CD4-positive, alpha-beta T cell (primary cell): ENCODE data around the gene DPP4. TPM values are rescaled to one million over a fixed set of nuclear protein-coding genes. Genes with fewer than 3 reads are reported as not detected.

Source experiments
- ATAC-seq: fragments of 200-7000 bp; cut with Tn5 transposase; one replicate; pipeline ENCODE4 v1.10.0; 2022; ENCODE audit warnings: mild to moderate bottlenecking; ENCODE audit not compliant: poor library complexity
- CTCF ChIA-PET: fragments of 350-600 bp; sonication (Branson Sonifier 250); formaldehyde crosslinking; loops from one replicate; lab custom pipeline; 2021; ENCODE audit warnings: antibody characterized with exemption, inconsistent platforms; lab: Charles Lee
- POLR2A ChIA-PET: fragments of 350-600 bp; sonication (Branson Sonifier 250); formaldehyde crosslinking; loops from one replicate; lab custom pipeline; 2021; ENCODE audit warnings: antibody characterized with exemption, inconsistent platforms; lab: Charles Lee
- DNase-seq, 14 experiments: peaks; one replicate each; pipeline ENCODE4 v3.0.0-alpha.2; 2013 to 2020; ENCODE audit warnings: mixed read lengths in 2 of 14
- H3K27ac ChIP-seq, 2 donors: one replicate each; pipeline versions ENCODE4 v1.5.1 to v1.7.0; 2013; ENCODE audit warnings: low read length in 2 of 2, low read depth in 1 of 2, mild to moderate bottlenecking in 1 of 2
- H3K27me3 ChIP-seq, 2 experiments: 1 replicate in 1 of 2; 2 replicates in 1 of 2; pipeline versions ENCODE4 v1.6.1 to v1.7.0; 2013; ENCODE audit warnings: low read length in 2 of 2, control low read depth in 1 of 2, mild to moderate bottlenecking in 1 of 2, moderate library complexity in 1 of 2; ENCODE audit not compliant: insufficient read depth in 2 of 2, control insufficient read depth in 1 of 2
- H3K36me3 ChIP-seq: one replicate; pipeline ENCODE4 v1.6.1; 2013; ENCODE audit warnings: low read length, control low read depth; ENCODE audit not compliant: insufficient read depth
- H3K4me1 ChIP-seq: one replicate; pipeline ENCODE4 v1.6.1; 2013; ENCODE audit warnings: low read length, control low read depth; ENCODE audit not compliant: insufficient read depth
- H3K4me3 ChIP-seq: one replicate; pipeline ENCODE4 v1.5.1; 2013; ENCODE audit warnings: mild to moderate bottlenecking, low read length, moderate library complexity
- H3K9me3 ChIP-seq, 2 experiments: 1 replicate in 1 of 2; 2 replicates in 1 of 2; pipeline versions ENCODE4 v1.6.1 to v1.7.0; 2013; ENCODE audit warnings: low read length in 2 of 2, mild to moderate bottlenecking in 2 of 2, control low read depth in 1 of 2, moderate library complexity in 1 of 2; ENCODE audit not compliant: control insufficient read depth in 1 of 2, insufficient read depth in 1 of 2
- H3K27ac Mint-ChIP-seq: one replicate; pipeline ENCODE4 v1.8.0; 2020; ENCODE audit warnings: mixed read lengths
- H3K27me3 Mint-ChIP-seq: one replicate; pipeline ENCODE4 v1.8.0; 2021; ENCODE audit warnings: mixed read lengths
- H3K36me3 Mint-ChIP-seq: one replicate; pipeline ENCODE4 v1.8.0; 2021; ENCODE audit warnings: low read depth, mixed read lengths
- H3K4me1 Mint-ChIP-seq: one replicate; pipeline ENCODE4 v1.8.0; 2021; ENCODE audit warnings: low read depth, mixed read lengths
- H3K4me3 Mint-ChIP-seq: one replicate; pipeline ENCODE4 v1.8.0; 2020; ENCODE audit warnings: mild to moderate bottlenecking, mixed read lengths
- H3K9me3 Mint-ChIP-seq: one replicate; pipeline ENCODE4 v1.8.0; 2020; ENCODE audit warnings: mixed read lengths
- intact Hi-C, 2 experiments: fragments of 100-400 bp; cut with DNase I in 1 of 2; cut with micrococcal nuclease in 1 of 2; formaldehyde crosslinking; loops; one replicate each; pipeline versions ENCODE4 v1.15.1 to v1.9.0; 2023 to 2025; cut with DNase I, micrococcal nuclease
- total RNA-seq, 174 experiments: library from RNA in 2 of 174; stranded (reverse) in 2 of 174; gene quantifications; one replicate each; pipeline ENCODE4 v1.2.3 and lab custom pipeline; 2021 to 2026
- TF ChIP-seq, protein P1 (sequence below): fragments of 200-600 bp; IDR thresholded peaks from one replicate; pipeline ENCODE4 v1.8.0; 2022; ENCODE audit warnings: antibody characterized with exemption, mild to moderate bottlenecking

The DPP4 gene
- total RNA-seq, 2 experiments from 2014 or later: 15.5 to 16.7 TPM

DNA sequence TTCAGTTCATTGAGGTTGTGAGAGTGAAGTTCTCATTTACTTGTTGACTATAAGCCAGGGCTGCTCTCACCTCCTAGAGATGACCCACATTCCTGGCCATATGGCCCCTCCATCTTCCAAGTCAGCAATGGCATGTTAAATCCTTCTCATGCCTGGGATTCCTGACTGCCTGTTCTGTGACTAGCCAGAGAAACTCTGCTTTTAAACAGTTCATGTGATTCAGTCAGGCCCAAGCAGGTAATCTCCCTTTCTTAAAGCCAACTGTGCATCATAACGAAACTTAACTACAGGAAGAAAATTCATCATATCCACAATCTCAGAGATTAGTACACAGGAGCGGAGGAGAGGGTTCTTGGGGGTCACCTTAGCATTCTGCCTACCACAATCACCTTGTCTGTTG is 11.5 kb downstream of the DPP4 start:
- Histone ChIP-seq H3K4me1 (peaks cover 36% of the 10 kb centered on the region), H3K27ac (peak overlapping the region in 1 of 2 donors; percentile 80), H3K36me3 (peaks cover 4% of the 10 kb centered on the region), H3K4me3 (no peak overlapping the region), H3K27me3 (no peaks in the 10 kb centered on the region), H3K9me3 (no peaks in the 10 kb centered on the region)
- H3K4me3 Mint-ChIP-seq: peak overlapping the region; percentile 62
- peaks cover 12% of the 10 kb centered on the region for H3K36me3 Mint-ChIP-seq
- CTCF ChIA-PET: no interaction called here
- H3K9me3 Mint-ChIP-seq: no peaks in the 10 kb centered on the region
- peak overlapping the region; percentile 90 for H3K27ac Mint-ChIP-seq
- DNase-seq (peak in 2 of 14 experiments; percentile 12 to 23), ATAC-seq (no peak)
- no peaks in the 10 kb centered on the region for H3K27me3 Mint-ChIP-seq
- H3K4me1 Mint-ChIP-seq: peaks cover 82% of the 10 kb centered on the region
- POLR2A ChIA-PET: interaction anchor here (2.6 to 6.5 kb wide), 2 partner anchors 10 to 51 kb away, joined by 13 to 37 read pairs; partner anchors contain the start of gene DPP4
- intact Hi-C loops: no loop called here
- TF ChIP-seq, protein P1, sequence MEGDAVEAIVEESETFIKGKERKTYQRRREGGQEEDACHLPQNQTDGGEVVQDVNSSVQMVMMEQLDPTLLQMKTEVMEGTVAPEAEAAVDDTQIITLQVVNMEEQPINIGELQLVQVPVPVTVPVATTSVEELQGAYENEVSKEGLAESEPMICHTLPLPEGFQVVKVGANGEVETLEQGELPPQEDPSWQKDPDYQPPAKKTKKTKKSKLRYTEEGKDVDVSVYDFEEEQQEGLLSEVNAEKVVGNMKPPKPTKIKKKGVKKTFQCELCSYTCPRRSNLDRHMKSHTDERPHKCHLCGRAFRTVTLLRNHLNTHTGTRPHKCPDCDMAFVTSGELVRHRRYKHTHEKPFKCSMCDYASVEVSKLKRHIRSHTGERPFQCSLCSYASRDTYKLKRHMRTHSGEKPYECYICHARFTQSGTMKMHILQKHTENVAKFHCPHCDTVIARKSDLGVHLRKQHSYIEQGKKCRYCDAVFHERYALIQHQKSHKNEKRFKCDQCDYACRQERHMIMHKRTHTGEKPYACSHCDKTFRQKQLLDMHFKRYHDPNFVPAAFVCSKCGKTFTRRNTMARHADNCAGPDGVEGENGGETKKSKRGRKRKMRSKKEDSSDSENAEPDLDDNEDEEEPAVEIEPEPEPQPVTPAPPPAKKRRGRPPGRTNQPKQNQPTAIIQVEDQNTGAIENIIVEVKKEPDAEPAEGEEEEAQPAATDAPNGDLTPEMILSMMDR: no peak

- Mint-ChIP-seq H3K9me3 (peaks cover 3% of the 10 kb centered on the region), H3K4me1 (peaks cover 89% of the 10 kb centered on the region), H3K27ac (peak overlapping the region; percentile 13), H3K36me3 (peaks cover 12% of the 10 kb centered on the region), H3K4me3 (peak overlapping the region; percentile 1), H3K27me3 (no peaks in the 10 kb centered on the region)
- ChIA-PET CTCF (no interaction called here), POLR2A (interaction anchor here (2.9 to 6.5 kb wide), 2 partner anchors 11 to 49 kb away, joined by 11 to 37 read pairs; partner anchors contain the start of gene DPP4)
- Histone ChIP-seq H3K9me3 (no peaks in the 10 kb centered on the region), H3K27me3 (no peaks in the 10 kb centered on the region), H3K27ac (no peak overlapping the region), H3K36me3 (peaks cover 4% of the 10 kb centered on the region), H3K4me3 (no peak overlapping the region), H3K4me1 (peaks cover 44% of the 10 kb centered on the region)
- intact Hi-C loops: no loop called here
- DNase-seq (no peak), ATAC-seq (no peak)
- TF ChIP-seq, protein P1: no peak
Observed at GRCh38 chr2:162061021-162061420, 13.0 kb downstream of the DPP4 start.

DNA sequence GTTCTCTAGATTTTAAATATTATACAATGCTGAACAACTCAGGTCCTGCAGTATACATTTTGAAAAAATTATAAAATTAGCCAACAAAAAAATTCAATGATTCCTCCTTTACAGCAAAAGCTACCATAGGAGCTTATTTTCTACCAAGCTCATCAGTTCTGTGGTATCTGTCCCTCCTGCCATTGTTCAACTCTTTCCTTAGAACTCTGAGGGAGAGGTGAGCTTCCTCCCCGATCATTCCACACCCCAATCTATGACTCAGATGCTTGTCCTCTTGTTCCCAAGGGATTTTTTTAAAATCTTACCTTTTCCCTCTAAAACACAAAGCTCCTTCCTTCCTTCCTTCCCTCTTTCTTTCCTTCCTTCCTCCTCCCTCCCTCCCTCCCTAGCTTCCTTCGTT is 13.5 kb downstream of the DPP4 start:
- Mint-ChIP-seq H3K27me3 (no peaks in the 10 kb centered on the region), H3K27ac (no peak overlapping the region), H3K4me3 (no peak overlapping the region), H3K36me3 (peaks cover 12% of the 10 kb centered on the region), H3K9me3 (peaks cover 3% of the 10 kb centered on the region), H3K4me1 (peaks cover 90% of the 10 kb centered on the region)
- Histone ChIP-seq H3K36me3 (no peaks in the 10 kb centered on the region), H3K27me3 (no peaks in the 10 kb centered on the region), H3K27ac (no peak overlapping the region), H3K4me1 (peaks cover 48% of the 10 kb centered on the region), H3K4me3 (no peak overlapping the region), H3K9me3 (no peaks in the 10 kb centered on the region)
- ChIA-PET POLR2A (interaction anchor here (2.9 to 6.5 kb wide), 2 partner anchors 12 to 49 kb away, joined by 11 to 37 read pairs; partner anchors contain the start of gene DPP4), CTCF (no interaction called here)
- intact Hi-C loops: no loop called here
- no peak for ATAC-seq
- TF ChIP-seq, protein P1: no peak
- no peak for DNase-seq
